ENCODE results near the gene DPP6.

DPP6 gene

GRCh38 chr7:154698726-154699291 lies 646.6 kb downstream of the DPP6 start:
- no peak for DNase-seq (ENCODE audit: low read depth in 2 of 2)

- DNase-seq (ENCODE audit: low read depth in 2 of 2) = no peak
These were observed 647.2 kb downstream of the DPP6 start for GRCh38 chr7:154699417-154699816.

- DNase-seq (ENCODE audit: low read depth in 2 of 2) = no peak
These were observed 657.8 kb downstream of the DPP6 start for GRCh38 chr7:154709840-154710520.

- no peak for DNase-seq (ENCODE audit: low read depth in 2 of 2)
These were observed 667.8 kb downstream of the DPP6 start for GRCh38 chr7:154720016-154720415.

GRCh38 chr7:154721086-154721485 lies 668.9 kb downstream of the DPP6 start:
- DNase-seq (ENCODE audit: low read depth in 2 of 2) = no peak

- no peak for DNase-seq (ENCODE audit: low read depth in 2 of 2)
These were observed 674.2 kb downstream of the DPP6 start for GRCh38 chr7:154726368-154726767.

GRCh38 chr7:154729056-154729455 lies 676.9 kb downstream of the DPP6 start:
- DNase-seq (ENCODE audit: low read depth in 2 of 2) = no peak

- DNase-seq (ENCODE audit: low read depth in 2 of 2) = no peak
These were observed 683.6 kb downstream of the DPP6 start for GRCh38 chr7:154735766-154736165.

- no peak for DNase-seq (ENCODE audit: low read depth in 2 of 2)
These were observed 684.2 kb downstream of the DPP6 start for GRCh38 chr7:154736389-154736788.

GRCh38 chr7:154738216-154738615 lies 686.0 kb downstream of the DPP6 start:
- DNase-seq (ENCODE audit: low read depth in 2 of 2) = no peak

- DNase-seq (ENCODE audit: low read depth in 2 of 2) = no peak
These were observed 688.9 kb downstream of the DPP6 start for GRCh38 chr7:154741131-154741530.

GRCh38 chr7:154743206-154743605 lies 691.0 kb downstream of the DPP6 start:
- DNase-seq (ENCODE audit: low read depth in 2 of 2) = no peak

GRCh38 chr7:154744256-154744860 lies 692.2 kb downstream of the DPP6 start:
- no peak for DNase-seq (ENCODE audit: low read depth in 2 of 2)

GRCh38 chr7:154744861-154745258 lies 692.7 kb downstream of the DPP6 start:
- DNase-seq (ENCODE audit: low read depth in 2 of 2) = no peak

GRCh38 chr7:154746571-154747360 lies 694.6 kb downstream of the DPP6 start:
- DNase-seq (ENCODE audit: low read depth in 2 of 2) = no peak

- no peak for DNase-seq (ENCODE audit: low read depth in 2 of 2)
These were observed 696.0 kb downstream of the DPP6 start for GRCh38 chr7:154748089-154748786.

- DNase-seq (ENCODE audit: low read depth in 2 of 2) = no peak
These were observed 698.2 kb downstream of the DPP6 start for GRCh38 chr7:154750353-154750801.

- DNase-seq (ENCODE audit: low read depth in 2 of 2) = no peak
These were observed 701.0 kb downstream of the DPP6 start for GRCh38 chr7:154753226-154753625.

GRCh38 chr7:154757756-154758155 lies 705.6 kb downstream of the DPP6 start:
- no peak for DNase-seq (ENCODE audit: low read depth in 2 of 2)

- no peak for DNase-seq (ENCODE audit: low read depth in 2 of 2)
These were observed 707.8 kb downstream of the DPP6 start for GRCh38 chr7:154759989-154760388.

GRCh38 chr7:154765118-154765517 lies 712.9 kb downstream of the DPP6 start:
- no peak for DNase-seq (ENCODE audit: low read depth in 2 of 2)

GRCh38 chr7:154767142-154767541 lies 714.9 kb downstream of the DPP6 start:
- DNase-seq (ENCODE audit: low read depth in 2 of 2) = no peak
